K562 (cell line): ENCODE results near the gene CPNE6. TPM values are rescaled to one million over a fixed set of nuclear protein-coding genes. Genes with fewer than 3 reads are reported as not detected.
A peak's percentile ranks its signal among the peaks of the same experiment; 100 is the strongest.

ENCODE experiments used
- AFF4 ChIP-seq: sonication (generic); formaldehyde crosslinking; IDR thresholded peaks from 2 replicates; pipeline ENCODE4 v1.8.0; 2023; ENCODE audit warnings: mild to moderate bottlenecking, missing genetic modification reagents
- ARID4B ChIP-seq: sonication (generic); formaldehyde crosslinking; IDR thresholded peaks from 2 replicates; pipeline ENCODE4 v1.8.0; 2022; ENCODE audit warnings: mild to moderate bottlenecking, missing genetic modification reagents
- ARNT ChIP-seq, 2 experiments: fragments of 450-650 bp; IDR thresholded peaks; 2 replicates each; pipeline ENCODE4 v1.6.1; 2016; ENCODE audit warnings: mild to moderate bottlenecking in 1 of 2
- EP400 ChIP-seq: fragments of 450-650 bp; IDR thresholded peaks from 2 replicates; pipeline ENCODE4 v1.6.1; 2017; ENCODE audit warnings: antibody characterized with exemption, mild to moderate bottlenecking, moderate library complexity
- FOXK2 ChIP-seq, 2 experiments: fragments of 450-650 bp; IDR thresholded peaks in 1 of 2; conservative IDR thresholded peaks in 1 of 2; 2 replicates each; pipeline ENCODE4 v1.6.1; 2016; ENCODE audit warnings: low read depth in 2 of 2, mild to moderate bottlenecking in 1 of 2
- FOXM1 ChIP-seq, 2 experiments: fragments of 450-650 bp in 1 of 2; sonication (generic) in 1 of 2; formaldehyde crosslinking in 1 of 2; IDR thresholded peaks; 2 replicates each; pipeline versions ENCODE4 v1.6.1 to v1.9.0; 2017 to 2022; ENCODE audit warnings: low read depth in 2 of 2, mild to moderate bottlenecking in 2 of 2, missing genetic modification reagents in 1 of 2, moderate library complexity in 1 of 2
- NCOA6 ChIP-seq: fragments of 450-650 bp; IDR thresholded peaks from 2 replicates; pipeline ENCODE4 v1.6.1; 2017; ENCODE audit warnings: mild to moderate bottlenecking
- NCOR1 ChIP-seq: fragments of 450-650 bp; IDR thresholded peaks from 2 replicates; pipeline ENCODE4 v1.6.1; 2016; ENCODE audit warnings: mild to moderate bottlenecking, moderate library complexity
- NFIX ChIP-seq: fragments of 250-450 bp; sonication (Bioruptor Pico); IDR thresholded peaks from 2 replicates; pipeline ENCODE4 v1.4.0; 2020; ENCODE audit warnings: low read depth, mild to moderate bottlenecking, moderate library complexity
- RBM25 ChIP-seq: fragments of 200-400 bp; formaldehyde crosslinking; IDR thresholded peaks from 2 replicates; pipeline ENCODE4 v1.6.1; 2018; ENCODE audit warnings: low read length, low read depth, moderate library complexity; ENCODE audit not compliant: severe bottlenecking
- THRB ChIP-seq: fragments of 450-650 bp; formaldehyde crosslinking; conservative IDR thresholded peaks from 2 replicates; pipeline ENCODE4 v1.4.0; 2022; ENCODE audit warnings: mild to moderate bottlenecking, missing genetic modification characterization
- VEZF1 ChIP-seq: fragments of 200-800 bp; sonication (Bioruptor generic); IDR thresholded peaks from 2 replicates; pipeline ENCODE4 v1.6.1; 2017; ENCODE audit warnings: missing genetic modification characterization, missing compliant biosample characterization
- XRCC4 ChIP-seq: IDR thresholded peaks from one replicate; pipeline ENCODE4 v1.6.1; 2011; ENCODE audit not compliant: insufficient read depth, insufficient read length; ENCODE audit errors: extremely low read depth
- ZFX ChIP-seq: sonication (generic); formaldehyde crosslinking; IDR thresholded peaks from 2 replicates; pipeline ENCODE4 v1.8.0; 2022; ENCODE audit warnings: mild to moderate bottlenecking, missing genetic modification reagents, moderate library complexity
- ZNF217 ChIP-seq: sonication (generic); formaldehyde crosslinking; IDR thresholded peaks from 2 replicates; pipeline ENCODE4 v1.8.0; 2022; ENCODE audit warnings: mild to moderate bottlenecking, missing genetic modification reagents
- polyA plus RNA-seq, 8 experiments: library from polyadenylated mRNA; depleted of rRNA in 4 of 8; stranded (reverse) in 5 of 8; unstranded in 3 of 8; fragments of >200 nt; fragmentation: Nextera tagmentation in 2 of 8; fragmentation: Illumina TruSeq in 1 of 8; extraction: Ambion mirVana in 2 of 8; extraction: Trizol in 1 of 8; gene quantifications; 2 replicates each; pipeline versions ENCODE4 v1.2.1 to v1.2.3, GENCODE V29; 2011 to 2014; ENCODE audit warnings: inconsistent platforms in 1 of 8, missing spikeins in 1 of 8
- total RNA-seq, 7 experiments: library from RNA; depleted of rRNA in 6 of 7; stranded (reverse); fragments of >200 nt in 6 of 7; fragmentation: Illumina TruSeq in 2 of 7; extraction: Trizol in 2 of 7; gene quantifications; 2 replicates each; pipeline versions ENCODE4 v1.2.1 to v1.2.3, GENCODE V29; 2011 to 2021; ENCODE audit warnings: low replicate concordance in 1 of 7

CPNE6 gene
- total and polyA plus RNA-seq, 9 of the 15 experiments (the other 6 are each of a cell fraction or from before 2014, with no cell fraction given) = not detected

- TF ChIP-seq NCOR1 (no peak), FOXM1 (IDR thresholded peaks at IDR 0.05; ENCODE audit: low read depth) (peak; percentile 62; the same call in 1 of the 2 replicates), FOXM1 (CRISPR knock-in tag; IDR thresholded peaks at IDR 0.05; ENCODE audit: low read depth) (0 out of 2 replicates have a peak, but pooled peaks have one; percentile 50), EP400 (peak; percentile 99), ARID4B (CRISPR knock-in tag) (peak; percentile 95), RBM25 (peak; percentile 77), VEZF1 (CRISPR knock-in tag) (peak; percentile 92), ZFX (peak; percentile 82), NFIX (no peak), NCOA6 (0 out of 2 replicates have a peak, but pooled peaks have one; percentile 10), AFF4 (0 out of 2 replicates have a peak, but pooled peaks have one; percentile 25), ZNF217 (CRISPR knock-in tag) (no peak), ARNT (IDR thresholded peaks at IDR 0.05) (0 out of 4 replicates have a peak, but pooled peaks of 1 of the 2 experiments have one; percentile 10), FOXK2 (conservative IDR thresholded peaks at IDR 0.05 in 1 of 2, IDR thresholded peaks at IDR 0.05 in 1 of 2; ENCODE audit: low read depth in 2 of 2) (peak; percentile 97 to 98), THRB (no peak), XRCC4 (no peak)
Observed at GRCh38 chr14:24114532-24115421, 43.4 kb downstream of the CPNE6 start, which contains the start of the genes DCAF11 and NRL (continued).
